HEK293 (cell line): ENCODE data around the gene CBX1.
A peak's percentile ranks its signal among the peaks of the same experiment; 100 is the strongest.

Source experiments
- ATF2 ChIP-seq: fragments of 450-650 bp; formaldehyde crosslinking; IDR thresholded peaks from 2 replicates; pipeline ENCODE4 v1.5.1; 2016; ENCODE audit warnings: missing biosample characterization, missing genetic modification characterization, low read depth
- BCL11B ChIP-seq: fragments of 450-650 bp; formaldehyde crosslinking; IDR thresholded peaks from 2 replicates; pipeline ENCODE4 v1.5.1; 2016; ENCODE audit warnings: low read depth, missing biosample characterization, missing genetic modification characterization
- PATZ1 ChIP-seq: fragments of 450-650 bp; formaldehyde crosslinking; IDR thresholded peaks from 2 replicates; pipeline ENCODE4 v1.5.1; 2016; ENCODE audit warnings: missing biosample characterization, missing genetic modification characterization
- PRDM4 ChIP-seq: fragments of 450-650 bp; formaldehyde crosslinking; IDR thresholded peaks from 2 replicates; pipeline ENCODE4 v1.5.1; 2017; ENCODE audit warnings: missing biosample characterization, missing genetic modification characterization
- YY1 ChIP-seq: fragments of 450-650 bp; formaldehyde crosslinking; IDR thresholded peaks from 2 replicates; pipeline ENCODE4 v1.5.1; 2018; ENCODE audit warnings: missing biosample characterization, missing genetic modification characterization
- ZBTB21 ChIP-seq: fragments of 450-650 bp; formaldehyde crosslinking; IDR thresholded peaks from 2 replicates; pipeline ENCODE4 v1.5.1; 2017; ENCODE audit warnings: missing biosample characterization, missing genetic modification characterization
- ZBTB44 ChIP-seq: fragments of 450-650 bp; IDR thresholded peaks from 2 replicates; pipeline ENCODE4 v1.5.1; 2018; ENCODE audit warnings: missing biosample characterization, mild to moderate bottlenecking, missing genetic modification characterization
- ZFP41 ChIP-seq: fragments of 450-650 bp; formaldehyde crosslinking; IDR thresholded peaks from 2 replicates; pipeline ENCODE4 v1.5.1; 2016; ENCODE audit warnings: missing biosample characterization, missing genetic modification characterization, borderline replicate concordance
- ZNF114 ChIP-seq: fragments of 450-650 bp; formaldehyde crosslinking; IDR thresholded peaks from 2 replicates; pipeline ENCODE4 v1.5.0; 2017; ENCODE audit warnings: missing biosample characterization, missing genetic modification characterization
- ZNF155 ChIP-seq: fragments of 450-650 bp; formaldehyde crosslinking; IDR thresholded peaks from 2 replicates; pipeline ENCODE4 v1.5.1; 2016; ENCODE audit warnings: missing biosample characterization, missing genetic modification characterization
- ZNF221 ChIP-seq: fragments of 450-650 bp; formaldehyde crosslinking; IDR thresholded peaks from 2 replicates; pipeline ENCODE4 v1.5.1; 2017; ENCODE audit warnings: missing biosample characterization, missing genetic modification characterization, borderline replicate concordance
- ZNF26 ChIP-seq: fragments of 450-650 bp; formaldehyde crosslinking; IDR thresholded peaks from 2 replicates; pipeline ENCODE4 v1.5.1; 2016; ENCODE audit warnings: missing biosample characterization, missing genetic modification characterization
- ZNF274 ChIP-seq, 2 experiments: fragments of 200-500 bp in 1 of 2; fragments of 450-650 bp in 1 of 2; sonication (Bioruptor generic) in 1 of 2; formaldehyde crosslinking in 1 of 2; IDR thresholded peaks; 2 replicates each; pipeline versions ENCODE4 v1.5.1 to v1.6.1; 2014 to 2016; ENCODE audit warnings: borderline replicate concordance in 1 of 2, inconsistent platforms in 1 of 2, low read length in 1 of 2, missing biosample characterization in 1 of 2, missing genetic modification characterization in 1 of 2
- ZNF292 ChIP-seq: fragments of 450-650 bp; formaldehyde crosslinking; IDR thresholded peaks from 2 replicates; pipeline ENCODE4 v1.5.1; 2016; ENCODE audit warnings: low read depth, missing biosample characterization, missing genetic modification characterization, borderline replicate concordance
- ZNF335 ChIP-seq: fragments of 450-650 bp; formaldehyde crosslinking; conservative IDR thresholded peaks from 2 replicates; pipeline ENCODE4 v1.5.1; 2016; ENCODE audit warnings: missing biosample characterization, missing genetic modification characterization
- ZNF473 ChIP-seq: fragments of 450-650 bp; formaldehyde crosslinking; IDR thresholded peaks from 2 replicates; pipeline ENCODE4 v1.5.1; 2017; ENCODE audit warnings: missing biosample characterization, missing genetic modification characterization
- ZNF48 ChIP-seq: fragments of 450-650 bp; formaldehyde crosslinking; IDR thresholded peaks from 2 replicates; pipeline ENCODE4 v1.5.1; 2016; ENCODE audit warnings: missing biosample characterization, missing genetic modification characterization
- ZNF488 ChIP-seq: fragments of 450-650 bp; formaldehyde crosslinking; IDR thresholded peaks from 2 replicates; pipeline ENCODE4 v1.5.1; 2016; ENCODE audit warnings: missing biosample characterization, missing genetic modification characterization
- ZNF501 ChIP-seq: fragments of 450-650 bp; formaldehyde crosslinking; IDR thresholded peaks from 2 replicates; pipeline ENCODE4 v1.5.1; 2016; ENCODE audit warnings: missing biosample characterization, missing genetic modification characterization
- ZNF529 ChIP-seq: fragments of 450-650 bp; formaldehyde crosslinking; IDR thresholded peaks from 2 replicates; pipeline ENCODE4 v1.5.1; 2017; ENCODE audit warnings: missing genetic modification characterization, missing biosample characterization; ENCODE audit not compliant: insufficient replicate concordance
- ZNF530 ChIP-seq: fragments of 450-650 bp; formaldehyde crosslinking; IDR thresholded peaks from 2 replicates; pipeline ENCODE4 v1.5.1; 2016; ENCODE audit warnings: low read depth, missing biosample characterization, missing genetic modification characterization
- ZNF558 ChIP-seq: fragments of 450-650 bp; formaldehyde crosslinking; IDR thresholded peaks from 2 replicates; pipeline ENCODE4 v1.5.1; 2016; ENCODE audit warnings: missing biosample characterization, missing genetic modification characterization
- ZNF571 ChIP-seq: fragments of 450-650 bp; formaldehyde crosslinking; IDR thresholded peaks from 2 replicates; pipeline ENCODE4 v1.5.0; 2017; ENCODE audit warnings: missing biosample characterization, missing genetic modification characterization
- ZNF610 ChIP-seq: fragments of 450-650 bp; formaldehyde crosslinking; IDR thresholded peaks from 2 replicates; pipeline ENCODE4 v1.5.1; 2016; ENCODE audit warnings: missing biosample characterization, missing genetic modification characterization, borderline replicate concordance
- ZNF776 ChIP-seq: fragments of 450-650 bp; formaldehyde crosslinking; IDR thresholded peaks from 2 replicates; pipeline ENCODE4 v1.5.0; 2017; ENCODE audit warnings: missing biosample characterization, missing genetic modification characterization, borderline replicate concordance
- ZSCAN23 ChIP-seq: fragments of 450-650 bp; formaldehyde crosslinking; IDR thresholded peaks from 2 replicates; pipeline ENCODE4 v1.5.1; 2016; ENCODE audit warnings: missing biosample characterization, missing genetic modification characterization
- ZSCAN4 ChIP-seq: fragments of 450-650 bp; formaldehyde crosslinking; IDR thresholded peaks from 2 replicates; pipeline ENCODE4 v1.5.1; 2017; ENCODE audit warnings: missing biosample characterization, missing genetic modification characterization

Gene CBX1

GRCh38 chr17:48148854-48149786 lies 47.8 kb upstream of the CBX1 start (continued):
- TF ChIP-seq ZBTB44 (peak; percentile 60), ZNF48 (tag by site-specific recombination) (no peak), ZNF530 (tag by site-specific recombination) (no peak), BCL11B (no peak), ZNF473 (tag by site-specific recombination) (no peak), ZSCAN23 (tag by site-specific recombination) (no peak), PATZ1 (tag by site-specific recombination) (peak; percentile 82), ZNF292 (tag by site-specific recombination) (no peak), ZNF529 (tag by site-specific recombination) (no peak), YY1 (tag by site-specific recombination) (no peak), ZNF488 (tag by site-specific recombination) (no peak), ZNF155 (tag by site-specific recombination) (no peak), ZBTB21 (tag by site-specific recombination) (no peak; the same call in 1 of the 2 replicates), ZFP41 (tag by site-specific recombination) (no peak), ZNF335 (tag by site-specific recombination) (peak; percentile 68), ZNF221 (no peak), ZNF501 (tag by site-specific recombination) (no peak), ZNF610 (tag by site-specific recombination) (peak; percentile 30; the same call in 1 of the 2 replicates), ZNF558 (tag by site-specific recombination) (no peak), ATF2 (tag by site-specific recombination) (peak; percentile 61; the same call in 1 of the 2 replicates), ZNF274 (IDR thresholded peaks at IDR 0.05; ENCODE audit: low read length) (no peak), ZNF274 (tag by site-specific recombination; IDR thresholded peaks at IDR 0.05; ENCODE audit: borderline replicate concordance) (no peak), PRDM4 (tag by site-specific recombination) (peak; percentile 32), ZNF114 (tag by site-specific recombination) (no peak), ZNF776 (tag by site-specific recombination) (no peak), ZNF26 (tag by site-specific recombination) (no peak), ZNF571 (tag by site-specific recombination) (no peak), ZSCAN4 (no peak)
